ENCODE measurements around the gene RREB1. TPM values are rescaled to one million over a fixed set of nuclear protein-coding genes. Genes with fewer than 3 reads are reported as not detected.
A peak's percentile ranks its signal among the peaks of the same experiment; 100 is the strongest.

The RREB1 gene
- total RNA-seq, 1 experiment from 2014 or later, result 53.5 TPM

DNA sequence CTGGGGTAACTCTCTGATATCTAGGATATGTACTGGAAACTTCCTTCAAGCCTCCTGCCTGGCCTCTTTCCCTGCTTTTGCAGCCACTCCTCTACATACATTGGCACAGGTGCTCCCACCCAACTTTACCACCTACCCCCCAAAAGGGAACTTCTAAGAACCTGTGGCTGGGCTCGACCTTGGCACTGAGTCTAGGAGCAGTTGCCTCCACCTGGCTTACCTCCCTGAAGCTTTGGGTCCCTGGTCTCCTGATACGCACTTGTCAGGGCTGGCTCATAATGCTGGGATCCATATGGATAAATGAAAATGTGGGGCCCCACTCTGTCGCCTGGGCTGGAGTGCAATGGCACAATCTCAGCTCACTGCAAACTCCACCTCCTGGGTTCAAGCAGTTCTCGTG, 149.0 kb downstream of the RREB1 start:
- H3K9me3 Mint-ChIP-seq (ENCODE audit: unreplicated experiment), result no peaks in the 10 kb centered on the region
- DNase-seq (ENCODE audit: unreplicated experiment), result no peak
- no peaks in the 10 kb centered on the region for H3K27me3 Mint-ChIP-seq (ENCODE audit: insufficient read depth, unreplicated experiment)
- ChIA-PET POLR2A (no interaction called here), CTCF (interaction anchor here (0.6 kb wide), 1 partner anchor 437 kb away, joined by 5 read pairs; no protein-coding TSS in a partner anchor)
- no peak for TF ChIP-seq CTCF (IDR thresholded peaks at IDR 0.05; ENCODE audit: unreplicated experiment)
- BruUV-seq (replicated peaks), result no TSS peak
- intact Hi-C loops (cut with micrococcal nuclease), result no loop called here
- H3K27ac Mint-ChIP-seq (ENCODE audit: low read depth, unreplicated experiment), result no peak overlapping the region
- no peak overlapping the region for H3K4me3 Mint-ChIP-seq (ENCODE audit: unreplicated experiment)
- peaks cover 11% of the 10 kb centered on the region for H3K36me3 Mint-ChIP-seq (ENCODE audit: insufficient read depth, unreplicated experiment)
- peaks cover 17% of the 10 kb centered on the region for H3K4me1 Mint-ChIP-seq (ENCODE audit: insufficient read depth, unreplicated experiment)

DNA sequence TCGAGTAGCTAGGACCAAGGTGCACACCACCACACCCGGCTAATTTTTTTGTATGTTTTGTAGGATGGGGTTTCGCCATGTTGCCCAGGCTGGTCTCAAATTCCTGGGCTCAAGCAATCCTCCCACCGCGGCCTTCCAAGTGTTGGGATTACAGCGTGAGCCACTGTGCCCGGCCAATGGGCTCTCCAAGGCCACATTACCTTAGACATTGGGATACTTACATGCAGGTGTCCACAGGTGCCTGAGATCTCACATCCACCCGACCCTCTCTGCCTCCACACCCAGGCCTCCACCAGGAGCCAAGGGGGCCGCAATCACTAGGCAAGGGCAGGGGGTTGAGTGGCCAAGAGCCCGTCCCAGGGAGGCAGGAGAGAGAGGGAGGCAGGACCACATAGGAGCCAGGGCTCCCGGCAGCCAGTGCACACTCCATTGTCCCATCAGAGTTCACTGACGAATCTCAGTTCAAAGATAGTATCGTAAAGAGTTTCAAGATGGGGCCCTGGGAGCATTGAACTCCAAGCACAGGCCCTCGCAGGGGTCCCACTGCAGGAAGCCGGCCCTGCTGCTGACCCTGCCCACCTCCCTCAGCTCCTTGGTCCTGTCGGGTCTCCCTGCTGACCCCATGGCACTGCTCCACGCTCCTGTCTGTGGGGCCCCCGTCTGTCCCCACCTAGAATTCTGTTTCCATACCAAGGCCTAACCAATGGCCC, 149.9 kb downstream of the RREB1 start:
- POLR2A ChIA-PET, result interaction anchor here (0.7 kb wide), 1 partner anchor 845 kb away, joined by 3 read pairs; the partner anchor contains the start of gene EEF1E1
- intact Hi-C loops (cut with micrococcal nuclease), result no loop called here

GRCh38 chr6:7258231-7258763, 150.5 kb downstream of the RREB1 start:
- Mint-ChIP-seq H3K36me3 (ENCODE audit: insufficient read depth, unreplicated experiment) (peaks cover 5% of the 10 kb centered on the region), H3K9me3 (ENCODE audit: unreplicated experiment) (no peaks in the 10 kb centered on the region), H3K27me3 (ENCODE audit: insufficient read depth, unreplicated experiment) (no peaks in the 10 kb centered on the region), H3K4me3 (ENCODE audit: unreplicated experiment) (no peak overlapping the region), H3K27ac (ENCODE audit: low read depth, unreplicated experiment) (no peak overlapping the region), H3K4me1 (ENCODE audit: insufficient read depth, unreplicated experiment) (peaks cover 24% of the 10 kb centered on the region)
- CTCF ChIA-PET, result interaction anchor here (0.6 to 0.7 kb wide), 2 partner anchors 19 to 40 kb away, joined by 3 to 5 read pairs; no protein-coding TSS in a partner anchor
- POLR2A ChIA-PET, result interaction anchor here (0.7 kb wide), 1 partner anchor 844 kb away, joined by 3 read pairs; the partner anchor contains the start of gene EEF1E1
- no TSS peak for BruUV-seq (replicated peaks)
- TF ChIP-seq CTCF (IDR thresholded peaks at IDR 0.05; ENCODE audit: unreplicated experiment), result no peak
- intact Hi-C loops (cut with micrococcal nuclease), result no loop called here
- DNase-seq (ENCODE audit: unreplicated experiment), result no peak

More for the DNA sequence above, 149.9 kb downstream of the RREB1 start:
- peaks cover 5% of the 10 kb centered on the region for H3K36me3 Mint-ChIP-seq (ENCODE audit: insufficient read depth, unreplicated experiment)
- H3K27me3 Mint-ChIP-seq (ENCODE audit: insufficient read depth, unreplicated experiment), result no peaks in the 10 kb centered on the region
- H3K4me1 Mint-ChIP-seq (ENCODE audit: insufficient read depth, unreplicated experiment), result peaks cover 24% of the 10 kb centered on the region
- TF ChIP-seq CTCF (IDR thresholded peaks at IDR 0.05; ENCODE audit: unreplicated experiment), result no peak
- no peak overlapping the region for H3K4me3 Mint-ChIP-seq (ENCODE audit: unreplicated experiment)
- no peaks in the 10 kb centered on the region for H3K9me3 Mint-ChIP-seq (ENCODE audit: unreplicated experiment)
- CTCF ChIA-PET, result no interaction called here
- DNase-seq (ENCODE audit: unreplicated experiment), result no peak
- H3K27ac Mint-ChIP-seq (ENCODE audit: low read depth, unreplicated experiment), result no peak overlapping the region
- no TSS peak for BruUV-seq (replicated peaks)

DNA sequence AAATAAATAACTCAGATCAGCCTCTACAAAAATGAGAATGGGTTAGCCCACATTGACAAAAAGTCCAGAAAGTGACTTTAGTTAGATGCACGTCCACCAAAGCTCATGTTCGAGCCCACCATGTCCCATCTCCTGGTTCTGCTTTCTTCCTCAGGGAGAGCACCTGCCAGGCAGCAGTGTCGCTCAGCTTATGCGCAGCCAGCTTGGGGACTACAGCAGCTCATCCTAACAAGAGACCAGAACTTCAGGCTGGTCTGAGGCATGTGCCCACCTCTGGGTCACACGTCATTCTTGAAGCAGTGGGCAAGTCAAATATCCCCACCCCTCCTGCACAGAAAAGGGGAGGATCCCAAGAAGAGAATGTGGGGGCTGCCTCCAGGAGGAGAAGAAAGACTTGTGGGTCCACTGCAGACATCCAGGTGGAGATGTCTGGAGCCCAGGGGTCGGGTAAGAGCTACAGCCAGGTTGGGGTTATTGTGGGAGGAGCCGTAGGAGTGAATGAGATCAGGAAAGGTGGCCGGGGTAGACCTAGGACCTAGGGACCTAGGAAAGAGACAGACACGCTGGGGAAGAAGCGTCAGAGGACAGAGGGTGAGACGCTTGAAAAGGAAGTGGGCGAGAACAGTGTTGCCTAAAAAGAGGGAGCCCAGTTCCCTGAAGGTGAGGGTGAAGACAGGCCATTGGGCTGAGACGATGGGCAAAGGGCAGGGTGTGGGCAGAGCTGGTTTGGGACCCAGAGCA, 152.7 kb downstream of the RREB1 start:
- Mint-ChIP-seq H3K27ac (ENCODE audit: low read depth, unreplicated experiment) (peak overlapping the region; percentile 88), H3K4me1 (ENCODE audit: insufficient read depth, unreplicated experiment) (peaks cover 24% of the 10 kb centered on the region), H3K9me3 (ENCODE audit: unreplicated experiment) (no peaks in the 10 kb centered on the region), H3K4me3 (ENCODE audit: unreplicated experiment) (peak overlapping the region; percentile 87), H3K36me3 (ENCODE audit: insufficient read depth, unreplicated experiment) (no peaks in the 10 kb centered on the region), H3K27me3 (ENCODE audit: insufficient read depth, unreplicated experiment) (no peaks in the 10 kb centered on the region)
- POLR2A ChIA-PET, result interaction anchor here (0.6 to 2.1 kb wide), 9 partner anchors 8 to 579 kb away, joined by 3 to 10 read pairs (median 4); partner anchors contain the start of genes CAGE1 and RIOK1
- BruUV-seq (replicated peaks), result no TSS peak
- no peak for DNase-seq (ENCODE audit: unreplicated experiment)
- CTCF ChIA-PET, result interaction anchor here (0.6 to 1.7 kb wide), 4 partner anchors 10 to 856 kb away, joined by 3 to 6 read pairs (median 3); no protein-coding TSS in a partner anchor
- intact Hi-C loops (cut with micrococcal nuclease), result no loop called here
- no peak for TF ChIP-seq CTCF (IDR thresholded peaks at IDR 0.05; ENCODE audit: unreplicated experiment)
